Endothelial cell of umbilical vein (primary cell): ENCODE measurements around the gene CASP6. TPM values are rescaled to one million over a fixed set of nuclear protein-coding genes. Genes with fewer than 3 reads are reported as not detected.

Experiments
- BruUV-seq: library from RNA; stranded (reverse); fragments of 400-500 nt; replicated peaks from 2 replicates; lab custom pipeline; 2021; lab: Mats Ljungman, UMichigan
- CTCF ChIA-PET: fragments of 300-600, 350-600 bp; sonication (Branson Sonifier 250); formaldehyde crosslinking; loops from one replicate; lab custom pipeline; 2021; ENCODE audit warnings: antibody characterized with exemption, inconsistent platforms; lab: Charles Lee
- POLR2A ChIA-PET: fragments of 300-600, 350-600 bp; sonication (Branson Sonifier 250); formaldehyde crosslinking; loops from one replicate; lab custom pipeline; 2021; ENCODE audit warnings: antibody characterized with exemption, inconsistent platforms; lab: Charles Lee
- DNase-seq: peaks from one replicate; pipeline ENCODE4 v3.0.0-alpha.2; 2011; ENCODE audit warnings: low read depth, low spot score
- FAIRE-seq: peaks from 2 replicates; lab custom pipeline; 2011; peaks lifted over from hg19 to GRCh38; lab: Jason Lieb, UNC
- H2AFZ ChIP-seq: 2 replicates; pipeline ENCODE4 v1.6.0; 2012; ENCODE audit warnings: low read depth, low read length, control low read depth, inconsistent platforms
- H3K27ac ChIP-seq: 2 replicates; pipeline ENCODE4 v1.5.1; 2011; ENCODE audit warnings: low read depth, mild to moderate bottlenecking, control low read depth, low read length, moderate library complexity; ENCODE audit not compliant: insufficient read depth
- H3K27me3 ChIP-seq, 2 experiments: 2 replicates each; pipeline versions ENCODE4 v1.6.0 to v1.6.1; 2011; ENCODE audit warnings: low read length in 2 of 2, mixed read lengths in 1 of 2; ENCODE audit not compliant: control insufficient read depth in 2 of 2, insufficient read depth in 2 of 2
- H3K36me3 ChIP-seq, 2 experiments: 2 replicates in 1 of 2; 3 replicates in 1 of 2; pipeline ENCODE4 v1.5.1; 2011; ENCODE audit warnings: low read length in 2 of 2, mild to moderate bottlenecking in 1 of 2, moderate library complexity in 1 of 2; ENCODE audit not compliant: control insufficient read depth in 2 of 2, insufficient read depth in 2 of 2; ENCODE audit errors: extremely low read depth in 1 of 2
- H3K4me1 ChIP-seq: 3 replicates; pipeline ENCODE4 v1.5.1; 2011; ENCODE audit warnings: mild to moderate bottlenecking, low read length; ENCODE audit not compliant: control insufficient read depth, insufficient read depth; ENCODE audit errors: extremely low read depth
- H3K4me2 ChIP-seq: 2 replicates; pipeline ENCODE4 v1.6.1; 2011; ENCODE audit warnings: low read length, control low read depth, mixed read lengths; ENCODE audit not compliant: insufficient read depth
- H3K4me3 ChIP-seq, 3 experiments: fragments of 200-600 bp in 1 of 3; sonication (generic), shearing (Covaris generic) in 1 of 3; replicated peaks in 1 of 3; 2 replicates each; pipeline ENCODE4 v1.5.1; 2011 to 2016; ENCODE audit warnings: control low read depth in 3 of 3, low read length in 3 of 3, mild to moderate bottlenecking in 2 of 3, inconsistent platforms in 1 of 3, low read depth in 1 of 3, moderate library complexity in 1 of 3; ENCODE audit not compliant: insufficient read depth in 1 of 3
- H3K79me2 ChIP-seq: 2 replicates; pipeline ENCODE4 v1.6.0; 2012; ENCODE audit warnings: low read length, inconsistent platforms; ENCODE audit not compliant: control insufficient read depth, insufficient read depth
- H3K9ac ChIP-seq: replicated peaks from 2 replicates; pipeline ENCODE3; 2011; ENCODE audit warnings: low read length, control low read depth; ENCODE audit not compliant: insufficient read depth; ENCODE audit errors: extremely low read depth
- H3K9me1 ChIP-seq: replicated peaks from 3 replicates; pipeline ENCODE4 v1.6.0; 2011; ENCODE audit warnings: mild to moderate bottlenecking, low read length; ENCODE audit not compliant: control insufficient read depth, insufficient read depth; ENCODE audit errors: extremely low read depth
- H3K9me3 ChIP-seq: replicated peaks from 2 replicates; pipeline ENCODE4 v1.5.1; 2012; ENCODE audit warnings: low read length, inconsistent platforms; ENCODE audit not compliant: control insufficient read depth, insufficient read depth
- H4K20me1 ChIP-seq: replicated peaks from 2 replicates; pipeline ENCODE3; 2011; ENCODE audit warnings: mild to moderate bottlenecking, low read length; ENCODE audit not compliant: control insufficient read depth, insufficient read depth; ENCODE audit errors: extremely low read depth
- CTCF ChIP-seq, 2 donors: IDR thresholded peaks; 1 replicate in 1 of 2; 2 replicates in 1 of 2; pipeline ENCODE4 v1.5.1; 2011; ENCODE audit warnings: low read length in 2 of 2, mild to moderate bottlenecking in 2 of 2, moderate library complexity in 2 of 2, control low read depth in 1 of 2, inconsistent platforms in 1 of 2, low read depth in 1 of 2; ENCODE audit not compliant: insufficient read depth in 1 of 2; ENCODE audit errors: extremely low read depth in 1 of 2
- EZH2 ChIP-seq: IDR thresholded peaks from 2 replicates; pipeline ENCODE4 v1.6.1; 2012; ENCODE audit warnings: borderline replicate concordance, low read depth, mild to moderate bottlenecking, moderate library complexity, low read length, inconsistent platforms; ENCODE audit not compliant: severe bottlenecking
- FOS ChIP-seq: IDR thresholded peaks from 2 replicates; pipeline ENCODE4 v1.6.1; 2011; ENCODE audit warnings: mild to moderate bottlenecking, low read length, moderate library complexity, borderline replicate concordance; ENCODE audit not compliant: insufficient read depth
- GATA2 ChIP-seq: IDR thresholded peaks from 2 replicates; pipeline ENCODE4 v1.7.0; 2011; ENCODE audit warnings: low read depth, mild to moderate bottlenecking, moderate library complexity, mixed read lengths, low read length; ENCODE audit not compliant: insufficient read length, insufficient read depth
- JUN ChIP-seq: IDR thresholded peaks from 2 replicates; pipeline ENCODE4 v1.6.1; 2011; ENCODE audit warnings: borderline replicate concordance, low read depth; ENCODE audit not compliant: insufficient read length, insufficient read depth
- MYC ChIP-seq: IDR thresholded peaks from one replicate; pipeline ENCODE4 v1.6.1; 2011; ENCODE audit warnings: mild to moderate bottlenecking, low read depth, low read length
- POLR2A ChIP-seq: IDR thresholded peaks from 2 replicates; pipeline ENCODE4 v1.6.1; 2012; ENCODE audit warnings: low read depth, mild to moderate bottlenecking, control low read depth, low read length
- POLR2AphosphoS5 ChIP-seq: IDR thresholded peaks from 2 replicates; pipeline ENCODE4 v1.6.1; 2012; ENCODE audit warnings: low read depth, mild to moderate bottlenecking, control low read depth, low read length, moderate library complexity; ENCODE audit not compliant: insufficient read depth
- dilution Hi-C: fragments of 300-500 bp; cut with MboI; formaldehyde crosslinking; loops from one replicate; pipeline ENCODE4 v1.15.0; 2019; ENCODE audit warnings: low sequenced_read_pairs; ENCODE audit not compliant: extremely low pct_ligation_motif_present
- intact Hi-C: fragments of 100-400 bp; cut with micrococcal nuclease; formaldehyde crosslinking; loops from one replicate; pipeline ENCODE4 v1.10.0; 2022
- polyA plus RNA-seq, 4 experiments: library from polyadenylated mRNA; depleted of rRNA in 3 of 4; stranded (reverse) in 3 of 4; unstranded in 1 of 4; fragments of >200 nt; gene quantifications; 2 replicates each; pipeline versions ENCODE4 v1.2.1 to v1.2.3, GENCODE V29; 2011 to 2012; ENCODE audit warnings: missing spikeins in 1 of 4
- total RNA-seq: library from RNA; stranded (reverse); gene quantifications from 2 replicates; pipeline ENCODE4 v1.2.3, GENCODE V29; 2021

The CASP6 gene
- total and polyA plus RNA-seq, 2 donors (not counting 3 experiments of a cell fraction or from before 2014, with no cell fraction given): 35.4 to 52.1 TPM

GRCh38 chr4:109701566-109702410 lies 1.5 kb downstream of the CASP6 start:
- Histone ChIP-seq H3K9ac (peak overlapping the region; percentile 95), H3K4me1 (peaks cover 14% of the 10 kb centered on the region), H2AFZ (peak overlapping the region; percentile 72), H3K4me3 (peak overlapping the region; percentile 81 to 93 (median 83)), H3K36me3 (peaks cover 0 to 2% of the 10 kb centered on the region in 2 experiments), H3K9me1 (no peaks in the 10 kb centered on the region), H3K27me3 (no peaks in the 10 kb centered on the region), H3K9me3 (no peaks in the 10 kb centered on the region), H4K20me1 (no peaks in the 10 kb centered on the region), H3K79me2 (peaks cover 13% of the 10 kb centered on the region), H3K27ac (peak overlapping the region; percentile 72), H3K4me2 (peak overlapping the region; percentile 76)
- POLR2A ChIA-PET: interaction anchor here (0.9 kb wide), 1 partner anchor 113 kb away, joined by 3 read pairs; the partner anchor contains the start of gene GAR1
- CTCF ChIA-PET: interaction anchor here (1.3 to 4.5 kb wide), 9 partner anchors 19 to 279 kb away, joined by 3 to 16 read pairs (median 5); partner anchors contain the start of genes CFI and SEC24B
- dilution Hi-C loops (no loop called here), intact Hi-C loops (loop anchor here (1.0 to 2.0 kb wide), 4 partner anchors 125 to 279 kb away; partner anchors contain the start of genes MCUB and SEC24B)
- BruUV-seq: no TSS peak
- no peak for FAIRE-seq
- TF ChIP-seq MYC (no peak), CTCF (IDR thresholded peaks at IDR 0.05; ENCODE audit: extremely low read depth in 1 of 2, insufficient read depth in 1 of 2, low read depth in 1 of 2, low read length in 2 of 2) (no peak), EZH2 (no peak), JUN (no peak), POLR2AphosphoS5 (no peak), FOS (no peak), GATA2 (no peak), POLR2A (no peak)
- peak; percentile 39 for DNase-seq
